DND-41 (cell line): ENCODE data around the gene DAB1.

ENCODE experiments used
- ATAC-seq: fragments of 200-7000 bp; cut with Tn5 transposase; 3 replicates; pipeline ENCODE4 v1.9.1; 2021; ENCODE audit warnings: low read depth; ENCODE audit not compliant: insufficient read depth
- DNase-seq: peaks from one replicate; pipeline ENCODE4 v3.0.0-alpha.2; 2020
- H2AFZ ChIP-seq: 2 replicates; pipeline ENCODE4 v1.6.0; 2012; ENCODE audit warnings: low read depth, low read length
- H3K27ac ChIP-seq: 2 replicates; pipeline ENCODE4 v1.5.1; 2012; ENCODE audit warnings: low read length, inconsistent platforms
- H3K27me3 ChIP-seq: fragments of 200-600 bp; sonication (generic); 2 replicates; pipeline ENCODE4 v1.6.0; 2012; ENCODE audit warnings: low read length, mild to moderate bottlenecking, inconsistent platforms; ENCODE audit not compliant: insufficient read depth, poor library complexity
- H3K36me3 ChIP-seq: 2 replicates; pipeline ENCODE4 v1.5.1; 2012; ENCODE audit warnings: low read length, inconsistent platforms; ENCODE audit not compliant: insufficient read depth
- H3K4me1 ChIP-seq: 2 replicates; pipeline ENCODE4 v1.5.1; 2012; ENCODE audit warnings: mild to moderate bottlenecking, low read length; ENCODE audit not compliant: insufficient read depth
- H3K4me2 ChIP-seq: 2 replicates; pipeline ENCODE4 v1.6.0; 2012; ENCODE audit warnings: mild to moderate bottlenecking, moderate library complexity, low read length, inconsistent platforms; ENCODE audit not compliant: insufficient read depth
- H3K4me3 ChIP-seq, 2 experiments: fragments of 200-600 bp in 1 of 2; shearing (Covaris generic) in 1 of 2; 2 replicates each; pipeline ENCODE4 v1.5.1; 2012 to 2016; ENCODE audit warnings: inconsistent platforms in 2 of 2, low read length in 2 of 2, mild to moderate bottlenecking in 2 of 2, low read depth in 1 of 2, moderate library complexity in 1 of 2
- H3K79me2 ChIP-seq: 2 replicates; pipeline ENCODE4 v1.6.0; 2012; ENCODE audit warnings: low read length, inconsistent platforms; ENCODE audit not compliant: insufficient read depth
- H3K9ac ChIP-seq: 2 replicates; pipeline ENCODE4 v1.6.0; 2012; ENCODE audit warnings: low read depth, mild to moderate bottlenecking, inconsistent platforms, low read length, moderate library complexity
- H3K9me3 ChIP-seq: 2 replicates; pipeline ENCODE4 v1.5.1; 2012; ENCODE audit warnings: low read length, moderate library complexity, mild to moderate bottlenecking, inconsistent platforms; ENCODE audit not compliant: insufficient read depth, severe bottlenecking
- H4K20me1 ChIP-seq: 2 replicates; pipeline ENCODE4 v1.6.0; 2012; ENCODE audit warnings: low read length; ENCODE audit not compliant: insufficient read depth
- CTCF ChIP-seq: IDR thresholded peaks from 2 replicates; pipeline ENCODE4 v1.5.1; 2012; ENCODE audit warnings: borderline replicate concordance, low read length, moderate library complexity, mild to moderate bottlenecking; ENCODE audit not compliant: poor library complexity, severe bottlenecking; ENCODE audit errors: extremely low read depth
- EZH2 ChIP-seq: IDR thresholded peaks from 3 replicates; pipeline ENCODE4 v1.6.1; 2012; ENCODE audit warnings: borderline replicate concordance, low read depth, mild to moderate bottlenecking, moderate library complexity, low read length, inconsistent platforms; ENCODE audit not compliant: severe bottlenecking

DAB1 gene

GRCh38 chr1:56967900-56968832 lies 455.7 kb downstream of the DAB1 start:
- no peaks in the 10 kb centered on the region for H4K20me1 ChIP-seq
- peak; percentile 38 for TF ChIP-seq CTCF
- TF ChIP-seq EZH2 = no peak
- H3K27me3 ChIP-seq = peaks cover 6% of the 10 kb centered on the region
- no peaks in the 10 kb centered on the region for H3K36me3 ChIP-seq
- H3K9me3 ChIP-seq = no peaks in the 10 kb centered on the region
- H2AFZ ChIP-seq = no peak overlapping the region
- ATAC-seq (no peak), DNase-seq (no peak)
- no peak overlapping the region for H3K27ac ChIP-seq
- H3K4me2 ChIP-seq = no peak overlapping the region
- H3K9ac ChIP-seq = no peak overlapping the region
- H3K4me1 ChIP-seq = no peaks in the 10 kb centered on the region
- H3K4me3 ChIP-seq = no peak overlapping the region
- no peaks in the 10 kb centered on the region for H3K79me2 ChIP-seq

- Histone ChIP-seq H3K27ac (no peak overlapping the region), H3K27me3 (peaks cover 6% of the 10 kb centered on the region), H3K9ac (no peak overlapping the region), H3K4me2 (no peak overlapping the region), H3K4me3 (no peak overlapping the region), H3K79me2 (no peaks in the 10 kb centered on the region), H4K20me1 (no peaks in the 10 kb centered on the region), H3K9me3 (no peaks in the 10 kb centered on the region), H2AFZ (no peak overlapping the region), H3K4me1 (no peaks in the 10 kb centered on the region), H3K36me3 (no peaks in the 10 kb centered on the region)
- TF ChIP-seq EZH2 (no peak), CTCF (no peak)
- DNase-seq = no peak
- no peak for ATAC-seq
Measured at GRCh38 chr1:56967355-56967754, 456.5 kb downstream of the DAB1 start.

GRCh38 chr1:56966698-56966999 lies 457.2 kb downstream of the DAB1 start:
- Histone ChIP-seq H2AFZ (no peak overlapping the region), H3K4me2 (no peak overlapping the region), H3K4me1 (no peaks in the 10 kb centered on the region), H3K4me3 (no peak overlapping the region), H3K9me3 (no peaks in the 10 kb centered on the region), H3K27ac (no peak overlapping the region), H3K79me2 (no peaks in the 10 kb centered on the region), H4K20me1 (no peaks in the 10 kb centered on the region), H3K9ac (no peak overlapping the region), H3K27me3 (peaks cover 3% of the 10 kb centered on the region), H3K36me3 (no peaks in the 10 kb centered on the region)
- no peak for DNase-seq
- no peak for TF ChIP-seq EZH2
- TF ChIP-seq CTCF = no peak
- ATAC-seq = no peak
